Smooth muscle cell (in vitro differentiated cells): Measurements from ENCODE around the gene SLC35B2. TPM values are rescaled to one million over a fixed set of nuclear protein-coding genes. Genes with fewer than 3 reads are reported as not detected.

ENCODE experiments used
- DNase-seq: peaks from one replicate; lab custom pipeline; 2025; ENCODE audit not compliant: unreplicated experiment; lab: John Stamatoyannopoulos, UW
- H2AFZ ChIP-seq: fragments of 200-600 bp; sonication (generic); 2 replicates; pipeline ENCODE4 v1.6.0; 2016; ENCODE audit warnings: antibody characterized with exemption, low read depth, mild to moderate bottlenecking
- H3F3A ChIP-seq: fragments of 200-600 bp; sonication (generic); 2 replicates; pipeline ENCODE4 v1.6.0; 2017; ENCODE audit warnings: antibody characterized with exemption, low read depth
- H3K27ac ChIP-seq: fragments of 200-600 bp; sonication (generic); 2 replicates; pipeline ENCODE4 v1.5.1; 2016; ENCODE audit warnings: low read depth, mild to moderate bottlenecking
- H3K27me3 ChIP-seq: fragments of 200-600 bp; sonication (generic); 2 replicates; pipeline ENCODE4 v1.6.1; 2016; ENCODE audit warnings: low read depth, mild to moderate bottlenecking
- H3K36me3 ChIP-seq: fragments of 200-600 bp; sonication (generic); 2 replicates; pipeline ENCODE4 v1.5.1; 2016; ENCODE audit warnings: low read depth
- H3K4me1 ChIP-seq: fragments of 200-600 bp; sonication (generic); 2 replicates; pipeline ENCODE4 v1.5.1; 2016; ENCODE audit warnings: low read depth
- H3K4me2 ChIP-seq: fragments of 200-600 bp; sonication (generic); 2 replicates; pipeline ENCODE4 v1.6.0; 2016; ENCODE audit warnings: mild to moderate bottlenecking
- H3K4me3 ChIP-seq: fragments of 200-600 bp; sonication (generic); 2 replicates; pipeline ENCODE4 v1.5.1; 2016; ENCODE audit warnings: mild to moderate bottlenecking
- H3K79me2 ChIP-seq: fragments of 200-600 bp; sonication (generic); 2 replicates; pipeline ENCODE4 v1.6.0; 2016; ENCODE audit warnings: low read depth, mild to moderate bottlenecking
- H3K9ac ChIP-seq: fragments of 200-600 bp; sonication (generic); 2 replicates; pipeline ENCODE4 v1.6.0; 2016; ENCODE audit warnings: low read depth
- H3K9me3 ChIP-seq: fragments of 200-600 bp; sonication (generic); replicated peaks from 2 replicates; pipeline ENCODE4 v1.5.1; 2016; ENCODE audit warnings: low read depth
- H4K20me1 ChIP-seq: fragments of 200-600 bp; sonication (generic); 2 replicates; pipeline ENCODE4 v1.6.0; 2016; ENCODE audit warnings: low read depth
- WGBS: methylation state at CpG from one replicate; pipeline ENCODE4 v1.1.7; 2016; ENCODE audit warnings: low lambda C conversion rate; 5-methylcytosine and 5-hydroxymethylcytosine counted together
- polyA plus RNA-seq: library from polyadenylated mRNA; unstranded; fragments of >200 nt; fragmentation: Nextera tagmentation; extraction: Ambion mirVana; gene quantifications from 2 replicates; pipeline ENCODE4 v1.2.1, GENCODE V29; 2016
- total RNA-seq: library from RNA; depleted of rRNA; stranded (reverse); fragments of >200 nt; gene quantifications from 2 replicates; pipeline ENCODE4 v1.2.3, GENCODE V29; 2014
- TF ChIP-seq, protein P1 (sequence below): fragments of 200-600 bp; sonication (generic); IDR thresholded peaks from 2 replicates; pipeline ENCODE4 v1.5.1; 2017; ENCODE audit warnings: borderline replicate concordance, mild to moderate bottlenecking, antibody characterized with exemption; ENCODE audit not compliant: insufficient read depth, poor library complexity, severe bottlenecking

The SLC35B2 gene
- total and polyA plus RNA-seq, 2 experiments from 2014 or later = 68.6 to 112 TPM

DNA sequence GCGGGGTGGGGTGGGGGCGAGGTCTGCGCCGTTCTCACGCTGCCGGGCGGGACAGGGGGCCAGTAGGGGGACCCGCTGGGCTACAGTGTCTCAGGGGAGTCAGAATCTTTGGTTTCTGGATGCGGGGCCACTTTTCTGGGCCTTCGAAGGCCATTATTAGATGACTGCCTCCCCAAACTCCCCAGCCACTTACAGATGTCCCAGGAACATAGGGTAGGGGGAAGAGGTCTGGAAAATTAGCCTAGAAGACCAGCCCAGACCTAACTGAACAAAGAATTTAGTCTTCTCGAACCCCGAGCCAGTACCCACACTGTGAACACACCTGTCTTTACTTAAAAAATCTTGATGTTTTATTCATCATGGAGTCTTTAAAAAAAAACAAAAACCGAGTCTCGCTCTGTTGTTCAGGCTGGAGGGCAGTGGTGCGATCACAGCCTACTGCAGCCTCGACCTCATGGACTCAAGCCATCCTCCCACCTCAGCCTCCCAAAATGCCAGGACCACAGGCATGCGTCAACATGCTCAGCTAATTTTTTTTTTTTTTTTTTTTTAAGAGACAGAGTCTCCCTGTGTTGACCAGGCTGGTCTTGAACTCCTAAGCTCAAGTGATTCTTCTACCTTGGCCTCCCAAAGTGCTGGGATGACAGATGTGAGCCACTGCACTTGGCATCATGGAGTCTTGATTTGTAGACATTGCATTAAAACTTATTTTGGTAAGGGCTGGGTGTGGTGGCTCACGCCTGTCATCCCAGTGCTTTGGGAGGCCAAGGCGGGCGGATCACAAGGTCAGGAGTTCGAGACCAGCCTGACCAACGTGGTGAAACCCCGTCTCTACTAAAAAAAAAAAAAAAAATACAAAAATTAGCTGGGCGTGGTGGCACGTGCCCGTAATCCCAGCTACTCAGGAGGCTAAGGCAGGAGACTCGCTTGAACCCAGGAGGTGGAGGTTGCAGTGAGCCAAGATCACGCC is 37.2 kb downstream of the SLC35B2 start:
- TF ChIP-seq, protein P1, sequence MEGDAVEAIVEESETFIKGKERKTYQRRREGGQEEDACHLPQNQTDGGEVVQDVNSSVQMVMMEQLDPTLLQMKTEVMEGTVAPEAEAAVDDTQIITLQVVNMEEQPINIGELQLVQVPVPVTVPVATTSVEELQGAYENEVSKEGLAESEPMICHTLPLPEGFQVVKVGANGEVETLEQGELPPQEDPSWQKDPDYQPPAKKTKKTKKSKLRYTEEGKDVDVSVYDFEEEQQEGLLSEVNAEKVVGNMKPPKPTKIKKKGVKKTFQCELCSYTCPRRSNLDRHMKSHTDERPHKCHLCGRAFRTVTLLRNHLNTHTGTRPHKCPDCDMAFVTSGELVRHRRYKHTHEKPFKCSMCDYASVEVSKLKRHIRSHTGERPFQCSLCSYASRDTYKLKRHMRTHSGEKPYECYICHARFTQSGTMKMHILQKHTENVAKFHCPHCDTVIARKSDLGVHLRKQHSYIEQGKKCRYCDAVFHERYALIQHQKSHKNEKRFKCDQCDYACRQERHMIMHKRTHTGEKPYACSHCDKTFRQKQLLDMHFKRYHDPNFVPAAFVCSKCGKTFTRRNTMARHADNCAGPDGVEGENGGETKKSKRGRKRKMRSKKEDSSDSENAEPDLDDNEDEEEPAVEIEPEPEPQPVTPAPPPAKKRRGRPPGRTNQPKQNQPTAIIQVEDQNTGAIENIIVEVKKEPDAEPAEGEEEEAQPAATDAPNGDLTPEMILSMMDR = no peak
- Histone ChIP-seq H3K36me3 (no peaks in the 10 kb centered on the region), H4K20me1 (no peaks in the 10 kb centered on the region), H3K27me3 (no peaks in the 10 kb centered on the region), H3K4me2 (peak overlapping the region; percentile 96), H3F3A (peaks cover 9% of the 10 kb centered on the region), H3K4me3 (peak overlapping the region; percentile 57), H3K4me1 (peaks cover 48% of the 10 kb centered on the region), H3K79me2 (no peaks in the 10 kb centered on the region), H3K9me3 (no peaks in the 10 kb centered on the region), H2AFZ (no peak overlapping the region), H3K27ac (no peak overlapping the region), H3K9ac (no peak overlapping the region)
- 74% methylated on average over 23 of the region's 28 CpGs for WGBS
- no peak for DNase-seq

DNA sequence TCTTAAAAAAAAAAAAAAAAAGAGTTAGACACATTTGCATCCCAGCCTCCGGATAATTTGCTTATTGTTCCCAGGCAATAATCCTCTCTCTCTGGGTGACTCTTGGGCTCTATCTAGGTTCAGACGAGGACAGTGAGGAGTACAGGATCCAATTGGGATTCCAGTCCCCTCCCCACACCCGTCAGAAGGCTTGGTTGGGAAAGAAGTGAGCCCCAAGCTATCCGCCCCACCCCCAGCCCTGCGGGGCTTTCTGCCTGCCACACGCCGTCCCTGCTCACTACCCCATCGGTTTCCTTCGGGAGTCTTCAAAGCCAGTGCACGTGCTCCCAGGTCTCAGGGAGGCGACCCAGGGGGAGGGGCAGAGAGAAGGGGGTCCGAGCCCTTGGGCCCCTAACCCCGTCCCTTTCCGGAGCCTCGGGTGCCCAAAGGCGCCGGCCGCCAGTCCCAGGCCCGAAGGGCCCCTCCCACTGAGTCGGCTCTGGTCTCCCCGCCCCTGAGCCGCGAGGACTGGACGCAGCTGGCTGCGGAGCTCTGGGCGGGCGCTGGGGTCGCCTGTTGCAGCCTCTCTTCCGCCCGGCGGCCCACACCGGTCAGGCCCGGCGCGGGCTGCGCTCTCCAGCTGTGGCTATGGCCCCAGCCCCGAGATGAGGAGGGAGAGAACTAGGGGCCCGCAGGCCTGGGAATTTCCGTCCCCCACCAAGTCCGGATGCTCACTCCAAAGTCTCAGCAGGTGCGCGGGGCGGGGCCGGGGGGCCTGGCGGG is 38.1 kb downstream of the SLC35B2 start:
- TF ChIP-seq, protein P1 = no peak
- Histone ChIP-seq H3K4me2 (peak overlapping the region; percentile 96), H3K9me3 (no peaks in the 10 kb centered on the region), H3F3A (peaks cover 9% of the 10 kb centered on the region), H3K4me3 (peak overlapping the region; percentile 57), H3K36me3 (no peaks in the 10 kb centered on the region), H4K20me1 (no peaks in the 10 kb centered on the region), H3K27ac (no peak overlapping the region), H3K9ac (no peak overlapping the region), H3K27me3 (no peaks in the 10 kb centered on the region), H3K79me2 (no peaks in the 10 kb centered on the region), H2AFZ (peak overlapping the region; percentile 32), H3K4me1 (peaks cover 43% of the 10 kb centered on the region)
- peak; percentile 63 for DNase-seq
- 0% methylated on average over 35 of the region's 45 CpGs for WGBS

DNA sequence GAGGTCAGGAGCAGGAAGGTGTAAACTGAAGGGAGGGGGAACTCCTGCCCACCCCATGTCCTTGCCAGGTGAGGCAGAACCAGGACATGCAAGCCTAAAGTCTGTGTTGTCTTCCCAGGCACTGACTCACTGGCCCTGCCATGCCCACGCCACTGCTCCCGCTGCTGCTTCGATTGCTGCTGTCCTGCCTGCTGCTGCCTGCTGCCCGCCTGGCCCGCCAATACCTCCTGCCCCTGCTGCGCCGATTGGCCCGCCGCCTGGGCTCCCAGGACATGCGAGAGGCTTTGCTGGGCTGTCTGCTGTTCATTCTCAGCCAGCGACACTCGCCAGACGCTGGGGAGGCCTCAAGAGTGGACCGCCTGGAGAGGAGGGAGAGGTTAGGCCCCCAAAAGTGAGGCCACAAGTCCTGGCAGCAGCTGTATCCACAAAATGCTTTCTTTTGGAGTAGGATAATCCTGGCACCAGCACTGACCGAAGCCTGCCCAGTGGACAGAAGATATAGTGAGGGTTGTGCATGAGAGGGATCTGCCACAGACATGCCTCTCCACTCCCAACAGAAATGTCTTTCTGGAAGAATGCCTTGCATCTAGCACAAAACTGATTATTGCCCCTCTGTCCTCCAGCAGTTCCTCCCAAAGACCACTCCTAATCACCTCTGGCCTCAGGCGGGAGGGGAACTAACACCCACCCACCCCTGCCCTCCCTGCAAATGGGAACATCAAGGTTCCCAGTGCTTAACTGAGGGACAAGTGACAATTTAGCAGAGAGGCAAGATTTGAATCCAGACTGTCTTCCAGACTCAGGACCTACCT is 39.8 kb downstream of the SLC35B2 start:
- TF ChIP-seq, protein P1 = no peak
- Histone ChIP-seq H3K4me1 (peaks cover 37% of the 10 kb centered on the region), H4K20me1 (no peaks in the 10 kb centered on the region), H2AFZ (no peak overlapping the region), H3K27me3 (no peaks in the 10 kb centered on the region), H3K9ac (no peak overlapping the region), H3K4me3 (no peak overlapping the region), H3F3A (peaks cover 9% of the 10 kb centered on the region), H3K36me3 (no peaks in the 10 kb centered on the region), H3K27ac (no peak overlapping the region), H3K4me2 (no peak overlapping the region), H3K79me2 (no peaks in the 10 kb centered on the region), H3K9me3 (no peaks in the 10 kb centered on the region)
- DNase-seq = peak; percentile 17
- WGBS = 29% methylated on average over 16 of the region's 16 CpGs
